HCT116 (cell line): ENCODE results near the gene ACADSB. TPM values are rescaled to one million over a fixed set of nuclear protein-coding genes. Genes with fewer than 3 reads are reported as not detected.

Experiments
- ATAC-seq: fragments of 200-7000 bp; cut with Tn5 transposase; 2 replicates; pipeline ENCODE4 v1.9.1; 2020; ENCODE audit warnings: mild to moderate bottlenecking, moderate library complexity
- BruUV-seq: library from RNA; stranded (reverse); fragments of 400-500 nt; replicated peaks from 2 replicates; lab custom pipeline; 2021; lab: Mats Ljungman, UMichigan
- CTCF ChIA-PET: fragments of 300-600 bp; sonication (Branson Sonifier 250); formaldehyde crosslinking; loops from one replicate; lab custom pipeline; 2021; ENCODE audit warnings: antibody characterized with exemption; lab: Charles Lee
- POLR2A ChIA-PET: fragments of 300-600, 350-600 bp; sonication (Branson Sonifier 250); formaldehyde crosslinking; loops from one replicate; lab custom pipeline; 2021; ENCODE audit warnings: antibody characterized with exemption; lab: Charles Lee
- RAD21 ChIA-PET, 2 experiments: fragments of 300-600 bp; sonication (Branson Sonifier 250); formaldehyde crosslinking; loops; one replicate each; lab custom pipeline; 2023; ENCODE audit warnings: low total read pairs in 2 of 2; ENCODE audit not compliant: uncharacterized antibody in 2 of 2, unreplicated experiment in 2 of 2, low non-redundant PET in 1 of 2; lab: Charles Lee
- DNase-seq: peaks from one replicate; pipeline ENCODE4 v3.0.0-alpha.2; 2010; ENCODE audit warnings: low read depth, low spot score
- H2AFZ ChIP-seq: fragments of 200-600 bp; shearing (Covaris generic), sonication (generic); 2 replicates; pipeline ENCODE4 v1.6.1; 2017; ENCODE audit warnings: low read depth, mixed run types, mixed read lengths, antibody characterized with exemption, low read length; ENCODE audit not compliant: poor library complexity, severe bottlenecking
- H3K27ac ChIP-seq: 2 replicates; pipeline ENCODE4 v1.5.1; 2012; ENCODE audit warnings: low read depth, low read length
- H3K27me3 ChIP-seq: fragments of 200-600 bp; sonication (generic); 2 replicates; pipeline ENCODE4 v1.6.1; 2016; ENCODE audit warnings: mixed run types, low read length, mixed read lengths; ENCODE audit not compliant: insufficient read depth
- H3K36me3 ChIP-seq, 2 experiments: fragments of 200-500 bp in 1 of 2; fragments of 200-600 bp in 1 of 2; sonication (Bioruptor generic) in 1 of 2; sonication (generic) in 1 of 2; 2 replicates each; pipeline versions ENCODE4 v1.5.1 to v1.6.1; 2014 to 2016; ENCODE audit warnings: low read length in 2 of 2, inconsistent platforms in 1 of 2, mixed read lengths in 1 of 2, mixed run types in 1 of 2; ENCODE audit not compliant: insufficient read depth in 2 of 2, control insufficient read depth in 1 of 2
- H3K4me1 ChIP-seq, 2 experiments: fragments of 200-600 bp in 1 of 2; sonication (generic) in 1 of 2; 2 replicates each; pipeline versions ENCODE4 v1.5.1 to v1.6.1; 2012 to 2017; ENCODE audit warnings: low read length in 2 of 2, inconsistent platforms in 1 of 2, mild to moderate bottlenecking in 1 of 2, mixed read lengths in 1 of 2, mixed run types in 1 of 2, moderate library complexity in 1 of 2; ENCODE audit not compliant: insufficient read depth in 2 of 2, control insufficient read depth in 1 of 2
- H3K4me2 ChIP-seq: fragments of 200-600 bp; sonication (generic); 2 replicates; pipeline ENCODE4 v1.6.1; 2017; ENCODE audit warnings: mixed run types, low read length, mixed read lengths
- H3K4me3 ChIP-seq, 2 experiments: fragments of 200-600 bp in 1 of 2; sonication (generic) in 1 of 2; replicated peaks in 1 of 2; 2 replicates each; pipeline ENCODE4 v1.5.1; 2011 to 2016; ENCODE audit warnings: low read length in 2 of 2, control low read depth in 1 of 2, low read depth in 1 of 2, mild to moderate bottlenecking in 1 of 2, mixed read lengths in 1 of 2, mixed run types in 1 of 2
- H3K79me2 ChIP-seq: fragments of 200-600 bp; sonication (generic); 2 replicates; pipeline ENCODE4 v1.6.1; 2017; ENCODE audit warnings: mild to moderate bottlenecking, mixed run types, low read length, moderate library complexity, mixed read lengths; ENCODE audit not compliant: insufficient read depth
- H3K9ac ChIP-seq: fragments of 200-600 bp; sonication (generic); 2 replicates; pipeline ENCODE4 v1.6.1; 2016; ENCODE audit warnings: low read length, mixed read lengths
- H3K9me2 ChIP-seq: fragments of 200-600 bp; sonication (generic), shearing (Covaris generic); 2 replicates; pipeline ENCODE4 v1.6.1; 2017; ENCODE audit warnings: mixed run types, mild to moderate bottlenecking, moderate library complexity; ENCODE audit not compliant: insufficient read depth
- H3K9me3 ChIP-seq, 2 experiments: fragments of 200-500 bp in 1 of 2; fragments of 200-600 bp in 1 of 2; sonication (Bioruptor generic) in 1 of 2; sonication (generic) in 1 of 2; 2 replicates each; pipeline ENCODE4 v1.6.1; 2014 to 2017; ENCODE audit warnings: low read length in 2 of 2, mixed read lengths in 2 of 2, inconsistent platforms in 1 of 2, low read depth in 1 of 2, mild to moderate bottlenecking in 1 of 2, mixed run types in 1 of 2, moderate library complexity in 1 of 2; ENCODE audit not compliant: control insufficient read depth in 1 of 2, insufficient read depth in 1 of 2
- H4K20me1 ChIP-seq: fragments of 200-600 bp; sonication (generic), shearing (Covaris generic); 2 replicates; pipeline ENCODE4 v1.6.1; 2017; ENCODE audit warnings: mixed run types, mild to moderate bottlenecking, moderate library complexity; ENCODE audit not compliant: insufficient read depth
- EGR1 ChIP-seq: IDR thresholded peaks from 2 replicates; pipeline ENCODE4 v1.6.1; 2012; ENCODE audit warnings: low read depth
- RAD21 ChIP-seq: IDR thresholded peaks from 2 replicates; pipeline ENCODE4 v1.6.1; 2012; ENCODE audit warnings: low read depth, mild to moderate bottlenecking
- REST ChIP-seq: IDR thresholded peaks from 2 replicates; pipeline ENCODE4 v1.6.1; 2012; ENCODE audit warnings: low read depth
- SP1 ChIP-seq: IDR thresholded peaks from 2 replicates; pipeline ENCODE4 v1.6.1; 2012; ENCODE audit warnings: low read depth
- YY1 ChIP-seq: IDR thresholded peaks from 2 replicates; pipeline ENCODE4 v1.6.1; 2011; ENCODE audit warnings: low read length, low read depth, moderate library complexity, mild to moderate bottlenecking; ENCODE audit not compliant: insufficient replicate concordance; ENCODE audit errors: extremely low read depth
- ZFX ChIP-seq: fragments of 450-650 bp; IDR thresholded peaks from 2 replicates; pipeline ENCODE4 v1.6.1; 2017
- intact Hi-C: fragments of 100-400 bp; cut with micrococcal nuclease; formaldehyde crosslinking; loops from 2 replicates; pipeline ENCODE4 v1.10.0; 2022
- total RNA-seq: library from RNA; stranded (reverse); gene quantifications from one replicate; pipeline ENCODE4 v1.2.1, GENCODE V29; 2021; ENCODE audit not compliant: unreplicated experiment

The ACADSB gene
- total RNA-seq, 1 experiment from 2014 or later: 33.3 TPM

GRCh38 chr10:123045961-123046731 is 37.3 kb downstream of the ACADSB start:
- Histone ChIP-seq H4K20me1 (no peaks in the 10 kb centered on the region), H3K4me1 (no peaks in the 10 kb centered on the region), H3K9me2 (no peaks in the 10 kb centered on the region), H3K9ac (no peak overlapping the region), H3K4me2 (no peak overlapping the region), H3K36me3 (no peaks in the 10 kb centered on the region), H2AFZ (no peak overlapping the region), H3K79me2 (no peaks in the 10 kb centered on the region), H3K9me3 (no peaks in the 10 kb centered on the region), H3K27ac (no peak overlapping the region), H3K27me3 (no peaks in the 10 kb centered on the region), H3K4me3 (no peak overlapping the region)
- CTCF ChIA-PET: interaction anchor here (0.8 to 1.3 kb wide), 4 partner anchors 24 to 527 kb away, joined by 3 to 5 read pairs (median 4); no protein-coding TSS in a partner anchor
- no TSS peak for BruUV-seq
- DNase-seq (no peak), ATAC-seq (no peak)
- RAD21 ChIA-PET: no interaction called here
- no peak for TF ChIP-seq EGR1
- TF ChIP-seq REST: no peak
- TF ChIP-seq YY1: no peak
- TF ChIP-seq SP1: no peak
- TF ChIP-seq ZFX: no peak
- TF ChIP-seq RAD21: no peak
- POLR2A ChIA-PET: interaction anchor here (1.2 kb wide), 1 partner anchor 15 kb away, joined by 3 read pairs; no protein-coding TSS in a partner anchor
- intact Hi-C loops: loop anchor here (2.0 kb wide), 1 partner anchor 921 kb away; no protein-coding TSS in a partner anchor
